H1 (cell line): ENCODE data around the gene MBOAT2. TPM values are rescaled to one million over a fixed set of nuclear protein-coding genes. Genes with fewer than 3 reads are reported as not detected.

Experiments used
- CBX8 ChIP-seq: fragments of 300-800, 300-1000 bp; sonication (generic); IDR thresholded peaks from 2 replicates; pipeline ENCODE4 v1.7.1; 2016; ENCODE audit warnings: low read depth, low read length, borderline replicate concordance
- polyA plus RNA-seq, 7 experiments: library from polyadenylated mRNA; depleted of rRNA in 3 of 7; stranded (reverse) in 5 of 7; unstranded in 2 of 7; fragments of >200 nt in 5 of 7; fragments of 200-250 nt in 2 of 7; gene quantifications; 1 replicate in 5 of 7; 2 replicates in 1 of 7; 4 replicates in 1 of 7; pipeline versions ENCODE4 v1.2.1 to v1.2.3, GENCODE V29; 2011 to 2013; ENCODE audit warnings: missing spikeins in 2 of 7, mixed read lengths in 2 of 7
- total RNA-seq: library from RNA; stranded (reverse); fragmentation: NEBNext Ultra II Directional; extraction: Animal tissue kit (Norgen Biotek cat#: 25700); gene quantifications from 2 replicates; pipeline ENCODE4 v1.2.1, GENCODE V29; 2021

Gene MBOAT2
- total and polyA plus RNA-seq, 2 of the 8 experiments (the other 6 are each of a cell fraction or from before 2014, with no cell fraction given) = 11.2 to 23.4 TPM

DNA sequence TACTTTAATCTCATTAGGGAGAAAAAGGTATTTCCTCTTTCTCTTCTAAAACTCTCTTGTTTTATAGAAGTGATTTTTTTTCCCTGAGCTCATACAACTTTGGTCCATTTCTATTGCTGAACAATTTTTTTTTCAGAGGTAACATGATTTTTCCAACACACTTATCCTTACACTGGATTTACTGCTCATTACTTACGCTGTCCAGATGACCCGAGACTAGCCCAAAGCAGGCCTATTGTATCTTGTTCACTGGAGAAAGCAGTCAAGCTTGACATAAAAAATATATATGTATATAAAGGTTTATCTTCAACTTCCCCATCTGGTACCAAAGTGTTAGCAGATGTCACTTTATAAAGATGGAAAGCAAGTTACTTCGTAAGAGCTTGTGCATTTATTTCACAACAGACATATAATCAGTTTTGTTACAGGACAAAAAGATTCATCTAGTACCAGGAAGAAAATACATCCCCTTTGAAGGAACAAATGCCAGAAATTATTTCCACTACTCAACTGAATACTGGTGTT is 95.7 kb downstream of the MBOAT2 start (continued):
- no peak for TF ChIP-seq CBX8
